H1 (cell line): Measurements from ENCODE around the gene CCDC86. TPM values are rescaled to one million over a fixed set of nuclear protein-coding genes. Genes with fewer than 3 reads are reported as not detected.

Experiments used
- CTCF ChIA-PET: fragments of 300-600 bp; sonication (Branson Sonifier 250); formaldehyde crosslinking; loops from one replicate; lab custom pipeline; 2021; ENCODE audit not compliant: partially characterized antibody; lab: Charles Lee
- POLR2A ChIA-PET: fragments of 300-600 bp; sonication (Branson Sonifier 250); formaldehyde crosslinking; loops from one replicate; lab custom pipeline; 2021; ENCODE audit warnings: inconsistent platforms; ENCODE audit not compliant: partially characterized antibody; lab: Charles Lee
- DNase-seq, 2 experiments: peaks; one replicate each; pipeline versions ENCODE4 v3.0.0 to v3.0.0-alpha.2; 2010 to 2022; ENCODE audit warnings: low spot score in 2 of 2, low read depth in 1 of 2, mixed read lengths in 1 of 2
- FAIRE-seq: peaks from 2 replicates; lab custom pipeline; 2011; peaks lifted over from hg19 to GRCh38; lab: Jason Lieb, UNC
- H2AFZ ChIP-seq: 2 replicates; pipeline ENCODE4 v1.8.1; 2012; ENCODE audit warnings: low read length, inconsistent platforms
- H2AK5ac ChIP-seq: 2 replicates; pipeline ENCODE4 v1.6.1; 2013; ENCODE audit warnings: low read depth, low read length
- H2BK120ac ChIP-seq: replicated peaks from 2 replicates; pipeline ENCODE3; 2013; ENCODE audit warnings: low read depth, low read length, inconsistent platforms
- H2BK12ac ChIP-seq: 2 replicates; pipeline ENCODE4 v1.6.1; 2013; ENCODE audit warnings: low read depth, low read length
- H2BK15ac ChIP-seq: 2 replicates; pipeline ENCODE4 v1.6.1; 2013; ENCODE audit warnings: low read length
- H2BK20ac ChIP-seq: 2 replicates; pipeline ENCODE4 v1.6.1; 2013; ENCODE audit warnings: low read length
- H2BK5ac ChIP-seq: 2 replicates; pipeline ENCODE4 v1.6.1; 2013; ENCODE audit warnings: low read depth, low read length
- H3K14ac ChIP-seq: 2 replicates; pipeline ENCODE4 v1.6.1; 2013; ENCODE audit warnings: inconsistent platforms; ENCODE audit not compliant: insufficient read length
- H3K18ac ChIP-seq: 2 replicates; pipeline ENCODE4 v1.6.1; 2013; ENCODE audit warnings: low read length; ENCODE audit errors: extremely low read depth
- H3K23ac ChIP-seq: 2 replicates; pipeline ENCODE4 v1.6.1; 2013; ENCODE audit warnings: inconsistent platforms; ENCODE audit not compliant: insufficient read length
- H3K23me2 ChIP-seq: 2 replicates; pipeline ENCODE4 v1.6.1; 2013; ENCODE audit warnings: low read depth, low read length
- H3K27ac ChIP-seq: 2 replicates; pipeline ENCODE4 v1.6.1; 2011; ENCODE audit warnings: low read depth, low read length, inconsistent platforms
- H3K27me3 ChIP-seq, 4 experiments: replicated peaks in 1 of 4; 1 replicate in 1 of 4; 2 replicates in 3 of 4; pipeline versions ENCODE4 v1.6.1 to v1.8.1; 2011 to 2013; ENCODE audit warnings: low read length in 3 of 4, mild to moderate bottlenecking in 3 of 4, inconsistent platforms in 2 of 4, mixed read lengths in 2 of 4, moderate library complexity in 1 of 4; ENCODE audit not compliant: control insufficient read depth in 3 of 4, insufficient read depth in 3 of 4; ENCODE audit errors: extremely low read depth in 1 of 4
- H3K36me3 ChIP-seq, 4 experiments: 2 replicates each; pipeline versions ENCODE4 v1.6.1 to v1.8.1; 2011 to 2013; ENCODE audit warnings: mild to moderate bottlenecking in 4 of 4, low read length in 3 of 4, moderate library complexity in 2 of 4, control low read depth in 1 of 4, inconsistent platforms in 1 of 4; ENCODE audit not compliant: insufficient read depth in 4 of 4, control insufficient read depth in 2 of 4
- H3K4ac ChIP-seq: replicated peaks from 2 replicates; pipeline ENCODE3; 2013; ENCODE audit warnings: low read length, low read depth, mixed read lengths, inconsistent platforms; ENCODE audit not compliant: insufficient read length
- H3K4me1 ChIP-seq, 4 experiments: replicated peaks in 1 of 4; 1 replicate in 1 of 4; 2 replicates in 3 of 4; pipeline versions ENCODE4 v1.6.1 to v1.8.1; 2011 to 2013; ENCODE audit warnings: low read length in 3 of 4, inconsistent platforms in 2 of 4, mixed read lengths in 1 of 4; ENCODE audit not compliant: insufficient read depth in 4 of 4, control insufficient read depth in 3 of 4
- H3K4me2 ChIP-seq, 2 experiments: 2 replicates each; pipeline versions ENCODE4 v1.6.1 to v1.8.1; 2011 to 2013; ENCODE audit warnings: low read depth in 2 of 2, low read length in 2 of 2, control low read depth in 1 of 2, inconsistent platforms in 1 of 2, mild to moderate bottlenecking in 1 of 2; ENCODE audit not compliant: insufficient read depth in 1 of 2
- H3K4me3 ChIP-seq, 4 experiments: fragments of 200-600, 300-600 bp in 1 of 4; sonication (generic), shearing (Covaris generic), sonication (Bioruptor Twin) in 1 of 4; 2 replicates each; pipeline versions ENCODE4 v1.5.1 to v1.8.1; 2011 to 2016; ENCODE audit warnings: low read length in 4 of 4, low read depth in 3 of 4, control low read depth in 2 of 4, inconsistent platforms in 2 of 4, mild to moderate bottlenecking in 2 of 4, mixed read lengths in 1 of 4, moderate library complexity in 1 of 4; ENCODE audit not compliant: insufficient read depth in 2 of 4; ENCODE audit errors: extremely low read depth in 1 of 4
- H3K56ac ChIP-seq: replicated peaks from 2 replicates; pipeline ENCODE3; 2013; ENCODE audit warnings: low read depth, mild to moderate bottlenecking, mixed read lengths, low read length, inconsistent platforms; ENCODE audit not compliant: insufficient read length
- H3K79me1 ChIP-seq: 2 replicates; pipeline ENCODE4 v1.6.1; 2013; ENCODE audit warnings: low read depth, low read length, control low read depth
- H3K79me2 ChIP-seq, 2 experiments: 2 replicates each; pipeline versions ENCODE4 v1.6.1 to v1.8.1; 2012 to 2013; ENCODE audit warnings: low read length in 2 of 2, mild to moderate bottlenecking in 2 of 2, inconsistent platforms in 1 of 2; ENCODE audit not compliant: insufficient read depth in 2 of 2, control insufficient read depth in 1 of 2
- H3K9ac ChIP-seq, 4 experiments: replicated peaks in 1 of 4; 1 replicate in 1 of 4; 2 replicates in 3 of 4; pipeline versions ENCODE4 v1.6.1 to v1.8.1; 2011 to 2013; ENCODE audit warnings: low read depth in 3 of 4, low read length in 3 of 4, control low read depth in 2 of 4, mild to moderate bottlenecking in 2 of 4, moderate library complexity in 2 of 4, inconsistent platforms in 1 of 4; ENCODE audit errors: extremely low read depth in 1 of 4
- H3K9me3 ChIP-seq, 2 experiments: 2 replicates each; pipeline versions ENCODE4 v1.6.1 to v1.8.1; 2012 to 2013; ENCODE audit warnings: mild to moderate bottlenecking in 2 of 2, moderate library complexity in 2 of 2, control low read depth in 1 of 2, inconsistent platforms in 1 of 2, low read depth in 1 of 2, low read length in 1 of 2, mixed read lengths in 1 of 2; ENCODE audit not compliant: insufficient read depth in 2 of 2
- H4K20me1 ChIP-seq, 2 experiments: replicated peaks in 1 of 2; 2 replicates each; pipeline versions ENCODE3 to v1.8.1; 2011 to 2013; ENCODE audit warnings: inconsistent platforms in 2 of 2, low read length in 2 of 2, mild to moderate bottlenecking in 1 of 2; ENCODE audit not compliant: insufficient read depth in 2 of 2, control insufficient read depth in 1 of 2
- H4K5ac ChIP-seq: 2 replicates; pipeline ENCODE4 v1.6.1; 2013; ENCODE audit warnings: low read length, low read depth, mixed read lengths, inconsistent platforms; ENCODE audit not compliant: insufficient read length
- H4K8ac ChIP-seq: 2 replicates; pipeline ENCODE4 v1.8.0; 2013; ENCODE audit warnings: mild to moderate bottlenecking, moderate library complexity, low read length, inconsistent platforms; ENCODE audit not compliant: insufficient read depth; ENCODE audit errors: extremely low read depth
- H4K91ac ChIP-seq: replicated peaks from 2 replicates; pipeline ENCODE3; 2013; ENCODE audit warnings: low read length, mixed read lengths, inconsistent platforms; ENCODE audit not compliant: insufficient read length
- CTCF ChIP-seq, 3 experiments: IDR thresholded peaks; 1 replicate in 2 of 3; 2 replicates in 1 of 3; pipeline versions ENCODE4 v1.5.1 to v1.6.1; 2011; ENCODE audit warnings: low read length in 3 of 3, mild to moderate bottlenecking in 3 of 3, inconsistent platforms in 2 of 3, low read depth in 1 of 3, moderate library complexity in 1 of 3; ENCODE audit not compliant: insufficient read depth in 1 of 3; ENCODE audit errors: control extremely low read depth in 1 of 3
- HDAC2 ChIP-seq, 2 experiments: fragments of 300-600 bp in 1 of 2; sonication (generic) in 1 of 2; IDR thresholded peaks; 2 replicates each; pipeline ENCODE4 v1.6.1; 2011 to 2012; ENCODE audit warnings: low read depth in 2 of 2, low read length in 2 of 2, mild to moderate bottlenecking in 2 of 2, moderate library complexity in 2 of 2, borderline replicate concordance in 1 of 2, inconsistent platforms in 1 of 2
- MAX ChIP-seq: IDR thresholded peaks from 2 replicates; pipeline ENCODE4 v1.6.1; 2012; ENCODE audit warnings: inconsistent platforms
- POLR2AphosphoS5 ChIP-seq: IDR thresholded peaks from 2 replicates; pipeline ENCODE4 v1.6.1; 2011; ENCODE audit warnings: low read depth, low read length
- SIX5 ChIP-seq: IDR thresholded peaks from 2 replicates; pipeline ENCODE4 v1.6.1; 2011; ENCODE audit warnings: mild to moderate bottlenecking, low read depth, low read length
- ZNF274 ChIP-seq: IDR thresholded peaks from 2 replicates; pipeline ENCODE4 v1.7.0; 2012; ENCODE audit warnings: low read length, borderline replicate concordance; ENCODE audit errors: extremely low read depth
- WGBS, 2 experiments: shearing (Covaris generic) in 1 of 2; methylation state at CpG; one replicate each; pipeline versions ENCODE4 v1.1.6 to v1.1.7; 2013 to 2015; ENCODE audit warnings: low lambda C conversion rate in 2 of 2, mixed read lengths in 2 of 2, inconsistent platforms in 1 of 2, low coverage in 1 of 2, missing lambda C conversion rate in 1 of 2; ENCODE audit not compliant: insufficient replicate concordance in 2 of 2, insufficient coverage in 1 of 2, insufficient read length in 1 of 2; ENCODE audit errors: extremely low coverage in 1 of 2, missing lambda C conversion rate in 1 of 2; 5-methylcytosine and 5-hydroxymethylcytosine counted together
- polyA plus RNA-seq, 7 experiments: library from polyadenylated mRNA; depleted of rRNA in 3 of 7; stranded (reverse) in 5 of 7; unstranded in 2 of 7; fragments of >200 nt in 5 of 7; fragments of 200-250 nt in 2 of 7; gene quantifications; 1 replicate in 5 of 7; 2 replicates in 1 of 7; 4 replicates in 1 of 7; pipeline versions ENCODE4 v1.2.1 to v1.2.3, GENCODE V29; 2011 to 2013; ENCODE audit warnings: missing spikeins in 2 of 7, mixed read lengths in 2 of 7
- total RNA-seq: library from RNA; stranded (reverse); fragmentation: NEBNext Ultra II Directional; extraction: Animal tissue kit (Norgen Biotek cat#: 25700); gene quantifications from 2 replicates; pipeline ENCODE4 v1.2.1, GENCODE V29; 2021

Gene CCDC86
- total and polyA plus RNA-seq, 2 of the 8 experiments (the other 6 are each of a cell fraction or from before 2014, with no cell fraction given) = 37.7 to 76.4 TPM

DNA sequence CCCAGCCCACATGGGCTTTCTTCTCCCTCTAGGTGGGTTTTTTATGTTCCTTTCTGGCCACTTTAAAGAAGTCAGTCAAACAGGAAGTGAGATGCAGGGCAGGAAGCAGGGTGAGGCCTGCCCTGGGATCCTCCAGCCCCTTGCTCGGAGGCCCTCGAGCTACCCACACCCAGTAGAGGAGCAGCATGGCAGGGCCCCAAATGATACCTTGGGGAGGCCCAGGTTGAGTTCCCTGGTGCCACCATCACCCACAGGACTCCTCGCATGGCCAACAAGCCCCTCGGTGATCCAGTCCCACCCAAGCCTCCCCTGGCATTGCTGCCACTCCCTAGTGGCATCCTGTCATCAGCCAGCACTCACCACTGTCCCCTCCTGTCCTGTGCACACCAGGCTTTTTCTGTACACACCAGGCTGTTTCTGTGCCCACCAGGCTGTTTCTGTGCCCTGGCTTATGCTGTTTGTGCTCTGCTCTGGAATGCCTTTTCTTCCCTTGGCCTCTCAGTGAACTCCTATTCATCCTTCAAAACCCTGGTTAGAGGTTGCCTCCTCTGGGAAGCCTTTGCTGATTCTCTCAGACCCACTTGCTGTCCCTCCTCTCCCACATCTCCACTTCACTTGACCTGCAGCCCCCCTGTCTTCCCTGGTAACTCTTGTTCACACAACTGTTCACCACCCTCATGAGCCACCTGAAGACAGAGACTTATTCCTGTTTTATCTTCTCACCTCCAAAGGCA lies 17.0 kb downstream of the CCDC86 start:
- H2BK120ac ChIP-seq = no peak overlapping the region
- H3K4ac ChIP-seq = no peak overlapping the region
- no peak overlapping the region for H2BK15ac ChIP-seq
- H3K23me2 ChIP-seq = no peaks in the 10 kb centered on the region
- H3K4me2 ChIP-seq = no peak overlapping the region
- H4K91ac ChIP-seq = no peak overlapping the region
- no peak overlapping the region for H3K4me3 ChIP-seq
- H3K14ac ChIP-seq = no peak overlapping the region
- no peak overlapping the region for H4K8ac ChIP-seq
- H3K36me3 ChIP-seq = no peaks in the 10 kb centered on the region
- TF ChIP-seq ZNF274 (no peak), MAX (no peak), SIX5 (no peak), POLR2AphosphoS5 (no peak), CTCF (IDR thresholded peaks at IDR 0.05; ENCODE audit: control extremely low read depth in 1 of 3, insufficient read depth in 1 of 3, low read depth in 1 of 3, low read length in 3 of 3) (no peak), HDAC2 (IDR thresholded peaks at IDR 0.05; ENCODE audit: borderline replicate concordance in 1 of 2, low read depth in 2 of 2, low read length in 2 of 2) (no peak)
- FAIRE-seq = no peak
- no peak overlapping the region for H2AFZ ChIP-seq
- H3K9me3 ChIP-seq = no peaks in the 10 kb centered on the region
- no peak overlapping the region; the same call in 1 of the 2 replicates for H2BK5ac ChIP-seq
- H2AK5ac ChIP-seq = no peak overlapping the region
- WGBS, 2 experiments = 95% methylated on average over 4 of the region's 4 CpGs; no CpG with 5 or more reads in 1 of the 2 experiments
- H3K18ac ChIP-seq = no peak overlapping the region
- no peaks in the 10 kb centered on the region for H3K79me2 ChIP-seq
- no peaks in the 10 kb centered on the region for H3K4me1 ChIP-seq
- no peak overlapping the region for H2BK20ac ChIP-seq
- no peak overlapping the region for H4K5ac ChIP-seq
- DNase-seq = no peak
- no peak overlapping the region for H2BK12ac ChIP-seq
- H3K9ac ChIP-seq = no peak overlapping the region
- H3K27me3 ChIP-seq = peaks cover 0 to 9% (median 4%) of the 10 kb centered on the region in 4 experiments; a peak in 5 of 7 replicates
- H4K20me1 ChIP-seq = no peaks in the 10 kb centered on the region
- H3K79me1 ChIP-seq = no peaks in the 10 kb centered on the region
- H3K27ac ChIP-seq = no peak overlapping the region
- H3K56ac ChIP-seq = no peak overlapping the region
- POLR2A ChIA-PET = no interaction called here
- no peak overlapping the region for H3K23ac ChIP-seq
- CTCF ChIA-PET = interaction anchor here (1.2 to 6.5 kb wide), 3 partner anchors 15 to 30 kb away, joined by 3 to 38 read pairs (median 3); no protein-coding TSS in a partner anchor
